CD4-positive, CD25-positive, alpha-beta regulatory T cell (primary cell): ENCODE data around the gene XAB2. TPM values are rescaled to one million over a fixed set of nuclear protein-coding genes. Genes with fewer than 3 reads are reported as not detected.
A peak's percentile ranks its signal among the peaks of the same experiment; 100 is the strongest.

ENCODE experiments used
- ATAC-seq, 2 donors: fragments of 150-1000 bp; cut with Tn5 transposase; one replicate each; pipeline ENCODE4 v1.10.0; 2021; ENCODE audit warnings: low read depth in 2 of 2, moderate number of reproducible peaks in 2 of 2, moderate library complexity in 1 of 2
- DNase-seq, 3 donors: peaks; one replicate each; pipeline versions ENCODE4 v3.0.0 to v3.0.0-alpha.2; 2012 to 2022; ENCODE audit warnings: mixed read lengths in 1 of 3
- H3K27ac ChIP-seq: one replicate; pipeline ENCODE4 v1.7.0; 2013; ENCODE audit warnings: mild to moderate bottlenecking, low read length; ENCODE audit not compliant: insufficient read depth, poor library complexity, severe bottlenecking
- H3K27me3 ChIP-seq: one replicate; pipeline ENCODE4 v1.7.0; 2013; ENCODE audit warnings: low read length; ENCODE audit not compliant: control insufficient read depth, insufficient read depth
- H3K36me3 ChIP-seq: one replicate; pipeline ENCODE4 v1.7.0; 2013; ENCODE audit warnings: mild to moderate bottlenecking, low read length, moderate library complexity; ENCODE audit not compliant: control insufficient read depth, insufficient read depth
- H3K4me1 ChIP-seq: 2 replicates; pipeline ENCODE4 v1.7.0; 2013; ENCODE audit warnings: mild to moderate bottlenecking, low read length; ENCODE audit not compliant: insufficient read depth, control insufficient read depth, poor library complexity, severe bottlenecking
- H3K4me3 ChIP-seq: one replicate; pipeline ENCODE4 v1.7.0; 2013; ENCODE audit warnings: low read depth, mild to moderate bottlenecking, low read length, moderate library complexity
- H3K9me3 ChIP-seq, 2 experiments: 1 replicate in 1 of 2; 2 replicates in 1 of 2; pipeline ENCODE4 v1.7.0; 2013; ENCODE audit warnings: low read length in 2 of 2, mild to moderate bottlenecking in 1 of 2, moderate library complexity in 1 of 2; ENCODE audit not compliant: control insufficient read depth in 2 of 2
- H3K27ac Mint-ChIP-seq, 3 donors: one replicate each; pipeline ENCODE4 v1.8.0; 2020 to 2022; ENCODE audit warnings: mild to moderate bottlenecking in 3 of 3, mixed read lengths in 3 of 3, moderate library complexity in 2 of 3
- H3K27me3 Mint-ChIP-seq: one replicate; pipeline ENCODE4 v1.8.0; 2022; ENCODE audit warnings: mild to moderate bottlenecking, mixed read lengths
- H3K36me3 Mint-ChIP-seq: one replicate; pipeline ENCODE4 v1.8.0; 2020; ENCODE audit warnings: mixed read lengths
- H3K4me1 Mint-ChIP-seq, 4 donors: one replicate each; pipeline ENCODE4 v1.8.0; 2020 to 2022; ENCODE audit warnings: mixed read lengths in 4 of 4, mild to moderate bottlenecking in 1 of 4
- H3K4me3 Mint-ChIP-seq, 4 donors: one replicate each; pipeline ENCODE4 v1.8.0; 2020 to 2022; ENCODE audit warnings: mild to moderate bottlenecking in 4 of 4, mixed read lengths in 4 of 4, moderate library complexity in 3 of 4
- H3K9me3 Mint-ChIP-seq, 7 donors: one replicate each; pipeline ENCODE4 v1.8.0; 2020 to 2022; ENCODE audit warnings: mixed read lengths in 7 of 7, mild to moderate bottlenecking in 3 of 7, moderate library complexity in 2 of 7
- polyA plus RNA-seq, 4 donors: library from polyadenylated mRNA; unstranded; fragments of 300-500 nt; fragmentation: Illumina TruSeq; gene quantifications; one replicate each; pipeline ENCODE4 v1.2.3, GENCODE V29; 2021
- total RNA-seq: library from RNA; stranded (reverse); gene quantifications from one replicate; pipeline ENCODE4 v1.2.3, GENCODE V29; 2022

The XAB2 gene
- total and polyA plus RNA-seq, 5 donors from 2014 or later, result 7.7 to 62.5 (median 10.2) TPM

GRCh38 chr19:7627166-7627565 lies 2.2 kb downstream of the XAB2 start:
- Histone ChIP-seq H3K27ac (no peak overlapping the region), H3K4me1 (peaks cover 28% of the 10 kb centered on the region), H3K9me3 (no peaks in the 10 kb centered on the region), H3K4me3 (no peak overlapping the region), H3K27me3 (no peaks in the 10 kb centered on the region), H3K36me3 (peaks cover 49% of the 10 kb centered on the region)
- H3K9me3 Mint-ChIP-seq, result no peaks in the 10 kb centered on the region
- H3K27ac Mint-ChIP-seq, result peak overlapping the region in 1 of 3 donors; percentile 46
- DNase-seq (no peak), ATAC-seq (no peak)
- H3K36me3 Mint-ChIP-seq, result peaks cover 17% of the 10 kb centered on the region
- H3K4me3 Mint-ChIP-seq, result peak overlapping the region; percentile 3 to 55 (median 42)
- peaks cover 5 to 50% (median 22%) of the 10 kb centered on the region in 4 donors for H3K4me1 Mint-ChIP-seq
- H3K27me3 Mint-ChIP-seq, result peaks cover 7% of the 10 kb centered on the region

DNA sequence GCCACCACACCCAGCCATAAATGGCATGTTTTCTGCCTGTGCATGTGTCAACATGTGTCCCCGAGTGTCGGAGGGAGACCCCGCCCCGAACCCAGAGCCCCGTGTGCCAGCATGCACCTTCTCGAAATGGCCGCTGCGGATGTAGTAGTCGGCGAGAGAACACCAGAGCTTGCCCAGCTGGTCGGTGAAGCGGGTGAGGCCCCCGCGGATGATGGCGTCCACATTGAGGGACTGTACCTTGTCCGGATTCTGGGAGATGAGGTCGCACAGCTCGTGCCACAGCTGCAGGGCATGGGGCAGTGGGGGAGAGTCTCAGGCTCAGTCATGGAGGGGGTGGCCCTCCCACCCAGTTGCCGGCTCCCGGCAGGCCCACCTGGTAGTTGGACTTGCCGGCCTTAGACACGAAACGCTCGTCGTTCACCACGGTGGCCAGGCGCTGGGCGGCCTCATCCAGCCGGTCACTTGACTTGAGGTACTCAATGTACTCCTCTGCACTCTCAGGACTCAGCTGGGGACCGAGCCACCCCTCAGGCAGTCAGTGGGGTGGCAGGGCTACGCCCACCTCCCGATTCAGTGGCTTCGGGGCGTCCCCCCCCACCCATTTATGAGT lies 3.5 kb downstream of the XAB2 start:
- ATAC-seq (no peak), DNase-seq (no peak)
- Mint-ChIP-seq H3K27me3 (peaks cover 7% of the 10 kb centered on the region), H3K9me3 (no peaks in the 10 kb centered on the region), H3K36me3 (peaks cover 25% of the 10 kb centered on the region), H3K27ac (no peak overlapping the region), H3K4me1 (peaks cover 5 to 40% (median 22%) of the 10 kb centered on the region in 4 donors), H3K4me3 (no peak overlapping the region)
- Histone ChIP-seq H3K27me3 (no peaks in the 10 kb centered on the region), H3K36me3 (peaks cover 56% of the 10 kb centered on the region), H3K4me3 (no peak overlapping the region), H3K27ac (no peak overlapping the region), H3K4me1 (peaks cover 27% of the 10 kb centered on the region), H3K9me3 (no peaks in the 10 kb centered on the region)

DNA sequence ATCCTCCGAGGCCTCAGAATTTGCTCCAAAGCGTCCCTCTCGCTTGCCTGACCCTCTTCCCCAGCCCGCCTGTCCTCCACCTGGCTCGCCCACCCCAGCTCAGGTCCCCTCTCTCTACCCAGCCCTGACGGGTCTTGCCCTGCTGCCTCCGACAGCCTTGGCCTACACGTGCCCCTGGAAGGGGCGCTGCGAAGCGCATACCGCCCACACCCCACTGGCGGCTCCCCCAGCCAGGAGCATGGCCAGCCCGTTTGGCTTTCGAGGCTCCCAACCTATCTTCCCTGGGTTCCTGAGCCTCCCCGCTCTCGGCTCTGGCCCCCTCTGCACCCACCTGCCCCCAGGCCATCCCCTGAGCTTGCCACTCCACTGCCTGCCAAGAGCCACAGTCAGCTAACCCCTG lies 4.5 kb downstream of the XAB2 start:
- peaks cover 25% of the 10 kb centered on the region for H3K36me3 Mint-ChIP-seq
- no peak overlapping the region for H3K4me3 ChIP-seq
- no peak overlapping the region for H3K27ac Mint-ChIP-seq
- no peaks in the 10 kb centered on the region for H3K9me3 Mint-ChIP-seq
- H3K36me3 ChIP-seq, result peaks cover 64% of the 10 kb centered on the region
- H3K4me1 ChIP-seq, result peaks cover 17% of the 10 kb centered on the region
- ATAC-seq (no peak), DNase-seq (no peak)
- peaks cover 5 to 29% (median 16%) of the 10 kb centered on the region in 4 donors for H3K4me1 Mint-ChIP-seq
- no peak overlapping the region for H3K27ac ChIP-seq
- no peaks in the 10 kb centered on the region for H3K27me3 ChIP-seq
- H3K27me3 Mint-ChIP-seq, result peaks cover 7% of the 10 kb centered on the region
- H3K9me3 ChIP-seq, result no peaks in the 10 kb centered on the region
- H3K4me3 Mint-ChIP-seq, result no peak overlapping the region

DNA sequence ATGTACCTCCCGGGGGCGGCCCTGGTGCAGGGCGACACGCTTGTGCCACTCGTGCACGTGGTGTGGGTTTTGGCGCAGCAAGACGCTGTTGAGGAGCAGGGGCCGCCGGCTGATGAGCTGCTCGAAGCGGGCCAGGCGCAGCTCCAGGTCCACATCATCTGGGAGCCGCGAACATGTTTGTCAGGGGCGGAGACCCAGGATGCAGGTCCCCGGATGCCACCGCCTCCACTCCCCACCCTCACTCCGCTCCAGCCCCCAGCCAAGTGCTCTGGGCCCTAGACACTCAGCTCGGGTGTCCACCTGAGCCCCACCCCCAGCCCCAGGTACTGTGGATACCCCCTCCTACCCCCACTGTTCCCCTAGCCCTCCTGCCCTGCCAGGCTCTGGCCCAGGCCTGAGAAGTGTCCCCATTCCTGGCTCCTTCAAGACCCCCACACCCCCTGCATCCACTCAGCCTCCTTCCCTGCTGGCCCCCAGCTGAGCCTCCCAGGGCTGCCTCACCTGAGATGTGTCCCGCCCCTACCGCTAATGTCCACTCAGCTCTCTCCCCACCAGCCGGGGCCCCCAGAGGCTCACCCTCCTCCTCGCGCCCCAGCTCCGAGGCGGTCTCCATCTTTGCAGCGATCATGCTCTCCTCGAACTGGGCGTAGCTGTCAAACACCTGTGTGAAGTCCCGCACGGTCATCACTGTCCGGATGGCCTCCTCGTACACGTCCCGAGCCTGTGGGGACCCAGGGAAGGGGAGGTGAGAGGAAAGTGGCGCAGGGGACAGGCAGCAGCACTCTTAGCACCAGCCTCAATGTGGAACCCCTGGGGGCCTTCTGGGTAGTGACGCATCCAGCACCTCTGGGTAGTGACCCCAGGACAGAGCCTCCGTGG lies 5.4 kb downstream of the XAB2 start:
- peaks cover 14% of the 10 kb centered on the region for H3K4me1 ChIP-seq
- DNase-seq, result no peak
- Mint-ChIP-seq H3K4me3 (no peak overlapping the region), H3K4me1 (peaks cover 0 to 21% (median 10%) of the 10 kb centered on the region in 4 donors), H3K9me3 (no peaks in the 10 kb centered on the region), H3K27ac (no peak overlapping the region), H3K27me3 (no peaks in the 10 kb centered on the region), H3K36me3 (peaks cover 18% of the 10 kb centered on the region)
- peaks cover 66% of the 10 kb centered on the region for H3K36me3 ChIP-seq
- no peak overlapping the region for H3K27ac ChIP-seq
- no peaks in the 10 kb centered on the region for H3K9me3 ChIP-seq
- H3K4me3 ChIP-seq, result no peak overlapping the region
- no peak for ATAC-seq
- no peaks in the 10 kb centered on the region for H3K27me3 ChIP-seq

DNA sequence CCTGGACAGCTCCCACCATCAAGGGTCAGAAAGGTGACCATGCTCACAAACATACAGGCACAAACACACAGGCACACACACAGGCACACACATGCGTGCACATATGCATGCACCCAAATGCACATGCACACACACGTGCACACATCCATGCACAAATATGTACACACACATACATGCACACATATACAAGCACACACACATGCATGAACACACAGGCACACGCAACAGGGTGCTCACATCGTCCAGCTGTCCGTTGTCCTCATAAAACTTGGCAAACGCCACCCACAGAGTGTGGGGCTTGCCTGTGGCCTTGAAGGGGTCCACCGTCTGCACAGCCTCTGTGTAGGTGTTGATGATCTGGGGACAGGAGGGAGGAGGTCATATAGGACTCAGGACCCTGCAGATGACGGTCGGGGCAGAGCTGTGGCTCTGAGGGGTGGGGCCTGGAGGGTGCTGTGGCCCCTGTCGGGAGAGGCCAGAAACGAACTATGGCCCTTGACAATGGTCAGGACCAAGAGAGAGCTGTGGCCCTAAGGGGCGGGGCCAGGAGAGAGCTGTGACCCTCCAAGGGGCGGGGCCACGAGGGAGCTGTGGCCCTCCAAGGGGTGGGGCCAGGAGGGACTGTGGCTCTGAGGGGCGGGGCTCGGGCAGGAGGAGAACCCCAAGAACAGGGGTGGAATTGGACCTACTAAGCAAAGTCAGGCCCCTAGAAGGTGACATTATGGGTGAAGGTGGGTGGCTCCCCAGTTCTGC lies 6.2 kb downstream of the XAB2 start:
- H3K27me3 Mint-ChIP-seq, result peaks cover 4% of the 10 kb centered on the region
- H3K4me1 Mint-ChIP-seq, result peaks cover 0 to 12% (median 6%) of the 10 kb centered on the region in 4 donors
- ATAC-seq (no peak), DNase-seq (no peak)
- no peaks in the 10 kb centered on the region for H3K9me3 Mint-ChIP-seq
- no peaks in the 10 kb centered on the region for H3K9me3 ChIP-seq
- peaks cover 26% of the 10 kb centered on the region for H3K36me3 Mint-ChIP-seq
- no peak overlapping the region for H3K4me3 ChIP-seq
- no peak overlapping the region for H3K27ac ChIP-seq
- peaks cover 6% of the 10 kb centered on the region for H3K4me1 ChIP-seq
- H3K27me3 ChIP-seq, result no peaks in the 10 kb centered on the region
- peak overlapping the region in 1 of 4 donors; percentile 70 for H3K4me3 Mint-ChIP-seq
- peaks cover 68% of the 10 kb centered on the region for H3K36me3 ChIP-seq
- no peak overlapping the region for H3K27ac Mint-ChIP-seq

- H3K9me3 Mint-ChIP-seq, result no peaks in the 10 kb centered on the region
- ATAC-seq (no peak), DNase-seq (no peak)
- Histone ChIP-seq H3K9me3 (no peaks in the 10 kb centered on the region), H3K27ac (no peak overlapping the region), H3K4me1 (no peaks in the 10 kb centered on the region), H3K36me3 (peaks cover 50% of the 10 kb centered on the region), H3K27me3 (no peaks in the 10 kb centered on the region), H3K4me3 (no peak overlapping the region)
- H3K27me3 Mint-ChIP-seq, result peaks cover 4% of the 10 kb centered on the region
- no peak overlapping the region for H3K27ac Mint-ChIP-seq
- peaks cover 0 to 5% (median 1%) of the 10 kb centered on the region in 4 donors for H3K4me1 Mint-ChIP-seq
- peaks cover 23% of the 10 kb centered on the region for H3K36me3 Mint-ChIP-seq
- H3K4me3 Mint-ChIP-seq, result no peak overlapping the region
Measured at GRCh38 chr19:7620442-7621412, 8.6 kb downstream of the XAB2 start.
